Adrenal gland (tissue), 12 donors: ENCODE data around the gene SKIC2. TPM values are rescaled to one million over a fixed set of nuclear protein-coding genes. Genes with fewer than 3 reads are reported as not detected.

Experiments
- DNase-seq, 7 donors: peaks; one replicate each; pipeline ENCODE4 v3.0.0-alpha.2; 2019 to 2020
- H3K27ac ChIP-seq, 5 donors: fragments of 200-600 bp; sonication (generic) in 4 of 5; 1 replicate in 3 of 5; 2 replicates in 2 of 5; pipeline versions ENCODE4 v1.5.1 to v1.8.0; 2016 to 2020; ENCODE audit warnings: mild to moderate bottlenecking in 1 of 5
- H3K27me3 ChIP-seq: fragments of 200-600 bp; 2 replicates; pipeline ENCODE4 v1.8.0; 2021
- H3K36me3 ChIP-seq, 2 donors: fragments of 200-600 bp; replicated peaks in 1 of 2; 1 replicate in 1 of 2; 2 replicates in 1 of 2; pipeline versions ENCODE4 v1.5.1 to v1.8.0; 2018 to 2022
- H3K4me1 ChIP-seq, 2 donors: fragments of 200-600 bp; replicated peaks in 1 of 2; 1 replicate in 1 of 2; 2 replicates in 1 of 2; pipeline versions ENCODE4 v1.5.1 to v1.8.0; 2018 to 2021
- H3K4me3 ChIP-seq, 4 donors: fragments of 200-600 bp; sonication (generic) in 3 of 4; one replicate each; pipeline ENCODE4 v1.5.1; 2016 to 2018
- H3K9me3 ChIP-seq, 3 donors: fragments of 200-600 bp; sonication (generic) in 1 of 3; replicated peaks in 1 of 3; 1 replicate in 2 of 3; 2 replicates in 1 of 3; pipeline versions ENCODE4 v1.5.1 to v1.8.0; 2016 to 2021
- POLR2A ChIP-seq, 2 donors: fragments of 450-650 bp; IDR thresholded peaks; one replicate each; pipeline ENCODE4 v1.6.1; 2017; ENCODE audit warnings: antibody characterized with exemption in 2 of 2, mild to moderate bottlenecking in 2 of 2, moderate library complexity in 1 of 2
- WGBS, 4 donors: extraction: QIAGEN DNeasy Blood & Tissue Kit in 2 of 4; methylation state at CpG; one replicate each; pipeline versions ENCODE4 v1.1.5 to v1.1.7; 2013 to 2017; 5-methylcytosine and 5-hydroxymethylcytosine counted together
- intact Hi-C, 2 donors: fragments of 100-400 bp; cut with DNase I; formaldehyde crosslinking; loops; one replicate each; pipeline versions ENCODE4 v1.14.1 to v1.15.0; 2022 to 2023
- polyA plus RNA-seq, 3 donors: library from polyadenylated mRNA; stranded (reverse); fragments of 200-250 nt in 2 of 3; fragments of 350-450 nt in 1 of 3; fragmentation: Illumina TruSeq in 1 of 3; extraction: RNeasy Lipid Tissue Mini Kit (QIAGEN cat#74804) in 1 of 3; gene quantifications; one replicate each; pipeline ENCODE4 v1.2.3, GENCODE V29; 2013 to 2014
- total RNA-seq, 9 donors: library from RNA; depleted of rRNA in 4 of 9; stranded (reverse); fragments of >200 nt in 4 of 9; fragments of 120-200 nt in 1 of 9; fragmentation: NEBNext Ultra II Directional in 1 of 9; extraction: Animal tissue kit (Norgen Biotek cat#: 25700) in 1 of 9; gene quantifications; one replicate each; pipeline versions ENCODE4 v1.1.0 to v1.2.4, GENCODE V29; 2013 to 2023
- TF ChIP-seq, protein P1 (sequence below), 6 experiments: fragments of 450-650 bp in 4 of 6; fragments of 200-600 bp in 2 of 6; sonication (generic) in 1 of 6; IDR thresholded peaks; 1 replicate in 5 of 6; 2 replicates in 1 of 6; pipeline versions ENCODE4 v1.5.1 to v1.8.0; 2016 to 2021; ENCODE audit warnings: antibody characterized with exemption in 6 of 6, mild to moderate bottlenecking in 2 of 6, moderate library complexity in 1 of 6
- donor health status: healthy with polysubstance abuse.
- donor health status: Bipolar disorder and iron deficiency.
- donor health status: DM: yes; HTN: yes; CAD: no.
- donor health status: DM: no; HTN: no; CAD: no.
- donor health status: DM: no; HTN: no; CAD: no.
- donor health status: DM: yes; HTN: yes; CAD: no.

The SKIC2 gene
- total and polyA plus RNA-seq, 12 donors = 29.9 to 330 (median 90.7) TPM

DNA sequence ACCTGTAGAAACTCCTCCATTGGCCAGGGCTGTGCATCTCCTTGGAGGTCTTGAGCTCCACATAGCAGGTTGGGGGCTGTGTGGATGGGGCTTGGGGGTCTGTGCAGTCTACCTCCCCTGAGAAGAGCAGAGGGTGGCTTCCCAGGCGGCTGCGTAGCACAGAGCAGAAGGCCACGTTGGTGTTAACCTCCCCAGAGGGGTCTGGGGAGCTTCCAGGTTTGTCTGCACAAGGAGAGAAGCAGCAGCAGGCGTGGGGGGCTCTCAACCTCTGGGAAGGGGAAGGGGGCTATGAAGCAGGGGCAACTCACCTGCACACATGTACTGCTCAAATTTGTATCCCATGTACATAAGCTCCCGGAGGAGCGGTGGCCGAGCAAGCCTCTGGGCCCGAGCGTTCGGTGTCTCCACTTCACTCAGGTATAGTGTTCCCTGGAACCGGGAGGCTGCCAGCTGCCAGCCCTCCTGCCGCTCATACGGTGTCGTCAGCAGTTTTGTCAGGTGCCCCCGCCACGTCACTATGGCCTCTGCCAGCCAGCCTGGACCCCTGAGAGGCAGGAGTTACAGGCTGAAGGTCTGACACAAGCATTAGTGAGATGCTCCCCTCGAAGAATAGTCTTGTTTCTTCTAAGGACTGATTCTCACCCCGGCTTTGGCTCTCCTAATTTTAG is 11.8 kb downstream of the SKIC2 start:
- 60 to 69% (median 62%) methylated on average over 16 to 18 of the region's 18 CpGs for WGBS, 4 donors
- H3K27me3 ChIP-seq = no peaks in the 10 kb centered on the region
- H3K4me3 ChIP-seq = peak overlapping the region in 2 of 4 donors; percentile 40 to 82
- no peak for TF ChIP-seq POLR2A (IDR thresholded peaks at IDR 0.05)
- TF ChIP-seq, protein P1, sequence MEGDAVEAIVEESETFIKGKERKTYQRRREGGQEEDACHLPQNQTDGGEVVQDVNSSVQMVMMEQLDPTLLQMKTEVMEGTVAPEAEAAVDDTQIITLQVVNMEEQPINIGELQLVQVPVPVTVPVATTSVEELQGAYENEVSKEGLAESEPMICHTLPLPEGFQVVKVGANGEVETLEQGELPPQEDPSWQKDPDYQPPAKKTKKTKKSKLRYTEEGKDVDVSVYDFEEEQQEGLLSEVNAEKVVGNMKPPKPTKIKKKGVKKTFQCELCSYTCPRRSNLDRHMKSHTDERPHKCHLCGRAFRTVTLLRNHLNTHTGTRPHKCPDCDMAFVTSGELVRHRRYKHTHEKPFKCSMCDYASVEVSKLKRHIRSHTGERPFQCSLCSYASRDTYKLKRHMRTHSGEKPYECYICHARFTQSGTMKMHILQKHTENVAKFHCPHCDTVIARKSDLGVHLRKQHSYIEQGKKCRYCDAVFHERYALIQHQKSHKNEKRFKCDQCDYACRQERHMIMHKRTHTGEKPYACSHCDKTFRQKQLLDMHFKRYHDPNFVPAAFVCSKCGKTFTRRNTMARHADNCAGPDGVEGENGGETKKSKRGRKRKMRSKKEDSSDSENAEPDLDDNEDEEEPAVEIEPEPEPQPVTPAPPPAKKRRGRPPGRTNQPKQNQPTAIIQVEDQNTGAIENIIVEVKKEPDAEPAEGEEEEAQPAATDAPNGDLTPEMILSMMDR (IDR thresholded peaks at IDR 0.05) = no peak
- H3K36me3 ChIP-seq = peaks cover 0 to 47% of the 10 kb centered on the region in 2 donors
- peaks cover 20 to 40% of the 10 kb centered on the region in 2 donors for H3K4me1 ChIP-seq
- peak overlapping the region; percentile 95 to 99 (median 99) for H3K27ac ChIP-seq
- H3K9me3 ChIP-seq = no peaks in the 10 kb centered on the region
- peak in 6 of 7 donors; percentile 45 to 65 (median 56) for DNase-seq
- intact Hi-C loops = no loop called here

DNA sequence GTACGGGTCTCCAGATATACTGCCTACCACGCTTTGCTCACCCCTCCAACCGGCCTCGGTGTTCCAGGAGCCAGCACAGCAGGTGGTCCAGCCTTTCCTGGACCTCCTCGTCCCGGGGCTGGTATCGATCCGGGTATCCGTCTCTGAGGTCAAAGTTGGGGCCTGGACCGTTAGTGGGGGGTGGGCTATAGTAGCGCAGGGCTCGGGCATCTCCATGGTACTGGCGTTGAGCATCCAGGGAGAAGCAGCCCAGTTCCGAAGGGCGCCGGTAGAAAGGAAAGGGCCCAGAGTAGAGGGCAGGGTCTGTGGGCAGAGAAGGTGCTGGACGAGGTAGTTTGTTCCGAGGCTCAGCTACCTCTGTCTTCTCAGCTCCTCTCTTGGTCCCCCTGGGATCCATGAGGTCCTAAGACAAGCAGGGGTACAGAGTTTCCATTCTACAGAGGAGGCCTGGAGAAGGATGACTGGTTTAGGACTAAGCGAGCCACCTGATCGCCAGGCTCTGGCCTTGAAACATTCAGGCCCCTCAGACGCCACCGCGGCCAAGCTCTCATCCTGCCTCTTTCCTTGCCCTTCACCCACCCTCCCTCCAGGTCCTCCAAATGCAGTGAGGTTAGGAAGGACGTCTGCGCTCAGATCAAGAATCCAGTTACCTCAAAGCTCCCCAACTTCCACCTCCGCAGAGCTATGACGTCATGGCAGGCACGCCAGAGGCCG is 12.5 kb downstream of the SKIC2 start:
- no peak for TF ChIP-seq POLR2A (IDR thresholded peaks at IDR 0.05)
- TF ChIP-seq, protein P1 (IDR thresholded peaks at IDR 0.05) = peak in 1 of 6 experiments; percentile 14
- Histone ChIP-seq H3K4me1 (peaks cover 20 to 40% of the 10 kb centered on the region in 2 donors), H3K36me3 (peaks cover 0 to 40% of the 10 kb centered on the region in 2 donors), H3K27me3 (no peaks in the 10 kb centered on the region), H3K9me3 (no peaks in the 10 kb centered on the region), H3K4me3 (peak overlapping the region in 2 of 4 donors; percentile 40 to 82), H3K27ac (peak overlapping the region; percentile 95 to 99 (median 99))
- DNase-seq = peak in 2 of 7 donors; percentile 41 to 46
- 20 to 31% (median 21%) methylated on average over 21 to 29 of the region's 29 CpGs for WGBS, 4 donors
- intact Hi-C loops = no loop called here

DNA sequence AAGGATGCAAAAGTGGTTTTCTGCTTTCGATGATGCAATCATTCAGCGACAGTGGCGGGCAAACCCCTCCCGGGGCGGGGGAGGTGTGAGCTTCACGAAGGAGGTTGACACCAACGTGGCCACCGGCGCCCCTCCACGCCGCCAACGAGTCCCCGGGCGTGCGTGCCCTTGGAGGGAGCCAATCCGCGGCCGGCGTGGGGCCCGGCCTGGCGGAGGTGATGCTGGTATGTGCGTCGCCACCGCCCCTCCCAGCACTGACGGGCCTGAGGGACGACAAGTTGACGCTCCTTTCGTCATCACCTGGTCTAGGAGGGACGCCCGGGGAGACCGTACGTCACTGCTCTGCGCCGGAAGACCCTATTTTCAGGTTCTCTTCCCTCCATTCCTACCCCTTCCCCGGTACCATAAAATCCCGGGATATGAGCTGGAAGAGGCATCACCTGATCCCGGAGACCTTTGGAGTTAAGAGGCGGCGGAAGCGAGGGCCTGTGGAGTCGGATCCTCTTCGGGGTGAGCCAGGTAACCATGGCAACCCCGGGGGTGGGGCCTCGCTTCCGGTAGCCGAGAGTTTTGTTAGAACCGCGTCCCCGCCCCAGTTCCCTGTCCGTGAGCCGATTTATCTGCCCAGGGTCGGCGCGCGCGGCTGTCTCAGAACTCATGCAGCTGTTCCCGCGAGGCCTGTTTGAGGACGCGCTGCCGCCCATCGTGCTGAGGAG is 13.2 kb downstream of the SKIC2 start, which contains the start of gene DXO:
Gene DXO (minus strand): TSS at position 146 of the 716 bp plus-strand sequence. CDS start 463 bp downstream, outside the sequence.
- peaks cover 20 to 40% of the 10 kb centered on the region in 2 donors for H3K4me1 ChIP-seq
- intact Hi-C loops = no loop called here
- H3K27me3 ChIP-seq = no peaks in the 10 kb centered on the region
- H3K9me3 ChIP-seq = no peaks in the 10 kb centered on the region
- DNase-seq = peak; percentile 95 to 99 (median 98)
- peak within 1 kb of the TSS in 3 of 4 donors; percentile 40 to 89 (median 82) for H3K4me3 ChIP-seq
- peak; percentile 54 to 70 for TF ChIP-seq POLR2A (IDR thresholded peaks at IDR 0.05)
- TF ChIP-seq, protein P1 (IDR thresholded peaks at IDR 0.05) = no peak
- peak within 1 kb of the TSS; percentile 95 to 99 (median 99) for H3K27ac ChIP-seq
- 0% methylated on average over 6 to 62 of the region's 62 CpGs for WGBS, 4 donors
- H3K36me3 ChIP-seq = peaks cover 0 to 32% of the 10 kb centered on the region in 2 donors
